Measurements from ENCODE around the gene SNX22.
"Not testable (repeated sequence)": the region's sequence is repeated elsewhere in the genome, so short reads cannot be mapped to it uniquely, and the experiment has no call there.

Gene SNX22

GRCh38 chr15:64151727-64152506 is at the start of gene SNX22:
Gene SNX22, plus strand, starts transcription at chr15:64151731. Its CDS starts 45 bp downstream, at chr15:64151776.
- intact Hi-C loops (cut with DNase I), result loop anchor here (2.0 to 10.0 kb wide), 2 partner anchors 55 to 547 kb away; no protein-coding TSS in a partner anchor
- DNase-seq, result peak in 5 of 42 donors; percentile 37 to 56 (median 43)

GRCh38 chr15:64102497-64102896 is 49.0 kb upstream of the SNX22 start:
- no peak for DNase-seq
- intact Hi-C loops (cut with DNase I), result no loop called here

GRCh38 chr15:64105113-64105704 is 46.3 kb upstream of the SNX22 start:
- DNase-seq, result peak in 8 of 42 donors; percentile 25 to 58 (median 35)
- intact Hi-C loops (cut with DNase I), result no loop called here

- intact Hi-C loops (cut with DNase I), result no loop called here
- no peak for DNase-seq
Observed at GRCh38 chr15:64107337-64107736, 44.2 kb upstream of the SNX22 start.

- intact Hi-C loops (cut with DNase I); DNase-seq: not testable (repeated sequence)
Observed at GRCh38 chr15:64110108-64110701, 41.3 kb upstream of the SNX22 start.

GRCh38 chr15:64110950-64111678 is 40.4 kb upstream of the SNX22 start:
- intact Hi-C loops (cut with DNase I), result no loop called here
- DNase-seq, result no peak

GRCh38 chr15:64111679-64112050 is 39.9 kb upstream of the SNX22 start:
- no peak for DNase-seq
- intact Hi-C loops (cut with DNase I), result no loop called here

GRCh38 chr15:64112073-64112772 is 39.3 kb upstream of the SNX22 start:
- intact Hi-C loops (cut with DNase I), result no loop called here
- no peak for DNase-seq

GRCh38 chr15:64112904-64113303 is 38.6 kb upstream of the SNX22 start:
- no peak for DNase-seq
- intact Hi-C loops (cut with DNase I), result no loop called here

- no peak for DNase-seq
- intact Hi-C loops (cut with DNase I), result no loop called here
Observed at GRCh38 chr15:64117759-64118487, 33.6 kb upstream of the SNX22 start.

GRCh38 chr15:64120322-64120721 is 31.2 kb upstream of the SNX22 start:
- DNase-seq; intact Hi-C loops (cut with DNase I): not testable (repeated sequence)

GRCh38 chr15:64121614-64122013 is 29.9 kb upstream of the SNX22 start:
- intact Hi-C loops (cut with DNase I), result no loop called here
- DNase-seq, result no peak

GRCh38 chr15:64122444-64122843 is 29.1 kb upstream of the SNX22 start:
- intact Hi-C loops (cut with DNase I), result no loop called here
- DNase-seq, result peak in 8 of 42 donors; percentile 18 to 66 (median 32)

GRCh38 chr15:64122936-64123351 is 28.6 kb upstream of the SNX22 start:
- intact Hi-C loops (cut with DNase I), result no loop called here
- peak; percentile 52 to 95 (median 86) for DNase-seq

- intact Hi-C loops (cut with DNase I), result no loop called here
- DNase-seq, result peak in 1 of 42 donors; percentile 38
Observed at GRCh38 chr15:64125978-64126377, 25.6 kb upstream of the SNX22 start.

- DNase-seq, result peak in 2 of 42 donors; percentile 19 to 22
- intact Hi-C loops (cut with DNase I), result no loop called here
Observed at GRCh38 chr15:64127521-64128270, 23.8 kb upstream of the SNX22 start.

- intact Hi-C loops (cut with DNase I), result no loop called here
Observed at GRCh38 chr15:64130159-64130558, 21.4 kb upstream of the SNX22 start.

More at GRCh38 chr15:64130159-64130558, 21.4 kb upstream of the SNX22 start:
- peak in 1 of 42 donors; percentile 13 for DNase-seq
